Endometrial microvascular endothelial cells (primary cell): ENCODE data around the gene FKBP14. TPM values are rescaled to one million over a fixed set of nuclear protein-coding genes. Genes with fewer than 3 reads are reported as not detected.
"Not testable (repeated sequence)": the region's sequence is repeated elsewhere in the genome, so short reads cannot be mapped to it uniquely, and the experiment has no call there.

ENCODE experiments used
- in situ Hi-C: cut with HindIII; loops from 2 replicates; pipeline ENCODE4 v1.10.0; 2017; ENCODE audit warnings: low sequenced_read_pairs, low pct_unique_long_range_greater_than_20kb; ENCODE audit errors: inconsistent ontology term
- total RNA-seq: library from RNA; depleted of rRNA; stranded (reverse); fragments of >200 nt; gene quantifications from one replicate; pipeline ENCODE4 v1.2.3, GENCODE V29; 2015; ENCODE audit errors: inconsistent ontology term

Gene FKBP14, protein sequence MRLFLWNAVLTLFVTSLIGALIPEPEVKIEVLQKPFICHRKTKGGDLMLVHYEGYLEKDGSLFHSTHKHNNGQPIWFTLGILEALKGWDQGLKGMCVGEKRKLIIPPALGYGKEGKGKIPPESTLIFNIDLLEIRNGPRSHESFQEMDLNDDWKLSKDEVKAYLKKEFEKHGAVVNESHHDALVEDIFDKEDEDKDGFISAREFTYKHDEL
- total RNA-seq, result 27.2 TPM

DNA sequence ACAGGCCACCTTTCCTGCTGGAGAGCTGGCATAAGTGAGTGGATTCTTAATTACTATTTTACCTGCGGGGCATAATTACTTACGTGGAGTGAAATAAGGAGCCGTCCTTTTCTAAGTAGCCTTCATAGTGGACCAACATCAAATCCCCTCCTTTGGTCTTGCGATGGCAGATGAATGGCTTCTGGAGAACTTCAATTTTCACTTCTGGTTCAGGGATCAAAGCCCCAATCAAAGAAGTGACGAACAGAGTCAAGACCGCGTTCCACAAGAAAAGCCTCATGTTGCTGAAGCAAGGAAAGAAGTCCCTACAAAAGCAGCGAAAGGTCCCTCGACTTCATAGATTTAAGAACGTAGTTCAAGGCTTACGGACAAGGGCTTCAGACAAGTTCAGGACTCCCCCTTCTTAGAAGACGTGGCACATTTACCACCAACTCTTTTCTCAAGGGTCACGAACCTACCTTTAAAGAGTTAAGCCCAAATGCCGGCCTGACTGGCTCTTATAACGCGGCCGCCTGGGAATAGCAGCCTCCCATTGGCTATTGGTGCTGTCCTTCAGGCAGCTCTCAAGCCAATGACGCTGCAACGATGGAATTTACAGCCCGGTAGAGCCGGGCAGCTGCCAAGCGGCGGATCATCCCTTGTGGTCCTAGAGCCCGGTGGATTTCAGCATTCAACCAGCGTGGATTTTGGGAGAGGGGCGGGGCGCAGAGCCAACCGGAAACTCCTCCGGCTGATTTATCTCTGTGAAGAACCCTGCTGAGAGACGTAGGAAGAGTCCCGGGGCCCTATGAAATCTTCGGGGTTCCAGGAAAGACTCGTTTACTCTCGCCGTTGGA, at the start of gene FKBP14:
Gene FKBP14 (minus strand): TSS at position 474 of the 836 bp plus-strand sequence. CDS start 194 bp downstream, at position 280.
- in situ Hi-C loops, result no loop called here

DNA sequence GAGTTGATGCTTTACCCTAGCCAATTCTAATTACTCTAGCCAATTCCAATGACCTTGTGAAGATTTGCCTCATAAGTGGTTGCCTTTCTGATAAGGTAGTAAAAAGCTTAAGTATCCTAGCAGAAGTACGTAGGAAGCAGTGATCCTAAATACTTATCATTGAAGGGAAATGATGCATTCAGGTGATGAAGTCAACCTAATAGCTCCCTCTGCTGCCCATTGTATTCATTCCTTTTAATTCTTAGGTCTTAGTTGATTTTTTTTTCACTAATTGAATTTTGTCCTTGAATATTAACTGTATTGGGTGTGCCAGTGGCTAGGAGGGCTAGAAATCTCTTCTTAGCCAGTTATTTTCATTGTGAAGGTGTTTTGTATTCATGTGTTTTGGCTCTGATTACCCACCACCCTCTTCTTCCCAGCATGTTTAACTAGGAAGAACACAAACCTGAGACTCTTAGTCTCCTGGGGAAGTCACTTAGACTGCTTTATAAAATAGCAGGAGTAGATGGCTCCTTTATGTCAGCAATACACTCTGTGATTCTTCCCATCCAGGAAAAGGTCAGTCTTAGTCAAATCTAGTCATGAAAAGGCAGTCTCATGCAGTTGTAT, 48.0 kb upstream of the FKBP14 start:
- in situ Hi-C loops, result no loop called here

DNA sequence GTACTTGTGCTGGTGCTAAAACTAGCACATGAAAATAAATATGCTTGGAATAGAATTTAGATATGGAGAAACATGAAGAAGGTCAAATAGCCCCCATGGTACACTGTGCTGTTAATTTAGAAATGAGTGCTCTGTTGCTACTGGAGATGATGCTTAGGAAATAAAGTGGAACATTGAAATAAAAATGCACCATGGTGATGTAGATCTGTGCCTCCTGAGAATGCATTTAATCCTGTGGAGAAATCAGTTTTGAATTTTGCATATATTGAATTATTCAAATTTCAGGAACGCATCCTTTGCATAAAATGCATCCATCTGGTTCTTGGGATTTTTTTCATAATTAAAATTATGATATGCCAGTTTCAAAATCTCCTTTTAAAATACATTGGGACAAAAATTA, 46.2 kb upstream of the FKBP14 start:
- in situ Hi-C loops, result no loop called here

DNA sequence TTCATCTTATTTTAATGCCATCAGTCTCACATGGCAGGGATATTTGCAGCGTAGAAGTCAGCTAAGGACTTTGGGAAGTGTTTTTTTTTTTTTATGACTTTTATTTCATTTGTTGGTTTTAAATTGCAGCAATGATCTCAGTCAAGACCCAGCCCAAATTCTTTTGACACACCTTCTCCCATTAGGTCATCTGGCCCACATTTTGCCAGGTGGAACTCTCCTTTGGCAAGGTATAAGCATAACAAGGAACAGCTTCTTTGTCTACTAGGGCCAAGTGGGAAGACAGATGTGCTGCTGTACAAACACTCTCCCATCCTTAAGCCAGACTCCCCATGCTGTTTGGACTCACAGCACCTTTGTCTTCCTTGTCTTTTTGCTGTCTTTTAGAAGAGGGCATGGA, 43.5 kb upstream of the FKBP14 start:
- in situ Hi-C loops, result no loop called here

DNA sequence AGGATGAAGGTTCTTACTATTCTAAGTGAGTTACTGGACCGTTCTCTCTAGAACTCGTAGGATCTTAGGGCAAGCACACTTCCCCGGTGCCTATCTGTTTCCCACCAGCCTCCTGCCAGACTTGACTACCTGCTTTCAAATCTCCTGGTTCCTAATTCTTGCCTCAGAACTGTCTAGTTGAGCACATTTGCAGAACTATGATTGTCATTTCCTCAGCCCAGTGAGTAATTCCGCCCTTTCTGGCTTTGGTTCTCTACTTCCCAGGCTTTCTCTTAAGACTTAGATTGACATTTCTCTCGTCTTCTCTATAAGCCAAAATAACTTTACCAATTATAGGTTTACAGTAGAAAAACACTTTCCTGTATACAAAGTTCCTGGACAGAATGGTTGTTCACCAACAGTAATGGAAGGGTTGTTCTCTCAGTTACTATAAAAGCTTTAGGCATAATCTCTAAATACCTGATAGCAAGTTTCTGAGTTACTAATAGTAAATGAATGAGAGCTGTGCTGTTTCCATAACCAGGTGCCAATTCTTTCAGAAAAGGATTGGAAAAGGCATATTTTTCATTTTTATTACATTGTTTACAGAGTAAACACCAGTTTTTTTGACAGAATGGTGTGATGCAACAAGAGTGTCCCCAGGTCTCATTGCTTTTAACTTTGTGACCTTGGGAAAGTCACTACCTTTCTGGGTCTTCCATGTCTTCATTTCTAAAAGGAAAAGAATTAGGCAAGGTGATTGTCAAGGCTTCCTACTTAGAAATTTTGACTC, 42.8 kb upstream of the FKBP14 start:
- in situ Hi-C loops, result no loop called here

DNA sequence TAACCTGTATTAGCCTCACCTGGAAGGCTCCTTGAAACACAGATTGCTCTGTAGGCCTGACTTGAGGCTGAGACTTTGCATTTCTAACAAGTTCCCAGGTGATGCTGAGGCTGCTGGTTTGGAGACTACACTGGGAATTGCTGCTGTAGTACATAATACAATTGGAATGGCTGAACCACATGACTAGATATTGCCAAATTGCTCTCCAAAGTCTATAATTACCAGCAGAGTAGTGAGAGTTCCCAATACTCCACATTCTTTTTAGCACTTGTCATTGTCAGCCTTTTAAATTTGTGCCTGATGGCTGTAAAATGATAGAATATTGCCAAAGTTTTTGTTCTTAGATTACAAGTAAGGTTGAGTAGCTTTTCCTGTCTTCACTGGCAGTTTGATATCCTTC, 41.6 kb upstream of the FKBP14 start:
- in situ Hi-C loops, result no loop called here

DNA sequence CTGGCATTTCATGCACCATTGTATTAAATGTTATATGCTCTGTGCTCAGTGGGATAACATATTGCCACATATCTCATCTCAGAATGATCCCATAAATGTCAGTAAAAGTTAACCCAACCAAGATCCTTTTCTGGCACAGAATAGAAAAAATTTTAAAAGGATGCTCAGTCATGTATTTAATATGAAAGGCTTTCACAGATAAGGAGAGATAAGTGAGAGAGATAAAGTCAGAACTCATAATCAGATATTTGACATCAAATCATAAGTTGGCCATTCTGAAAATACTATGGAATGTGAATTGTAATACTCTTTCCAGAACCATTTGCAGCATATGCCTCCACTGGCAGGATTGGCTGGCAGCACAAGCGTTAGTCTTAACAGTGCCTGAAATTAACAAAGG, 40.2 kb upstream of the FKBP14 start:
- in situ Hi-C loops, result no loop called here

DNA sequence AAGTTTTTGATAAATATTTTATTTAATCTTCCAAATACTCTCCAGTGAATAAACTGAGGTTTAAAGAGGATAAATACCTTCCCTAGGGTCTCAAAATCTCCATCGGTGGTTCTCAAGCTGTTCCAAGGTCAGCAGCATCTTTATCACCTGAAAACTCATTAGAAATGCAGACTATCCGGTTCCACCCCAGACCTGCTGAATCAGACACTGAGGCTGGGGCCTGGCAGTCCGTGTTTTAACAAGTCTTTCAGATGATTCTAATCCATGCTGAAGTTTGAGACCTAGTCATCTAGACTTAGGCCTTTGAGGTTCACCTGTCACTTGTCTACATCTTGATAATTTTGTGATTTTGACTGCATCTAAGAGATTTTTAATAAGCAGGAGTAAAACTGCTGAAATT, 39.2 kb upstream of the FKBP14 start:
- in situ Hi-C loops, result no loop called here

DNA sequence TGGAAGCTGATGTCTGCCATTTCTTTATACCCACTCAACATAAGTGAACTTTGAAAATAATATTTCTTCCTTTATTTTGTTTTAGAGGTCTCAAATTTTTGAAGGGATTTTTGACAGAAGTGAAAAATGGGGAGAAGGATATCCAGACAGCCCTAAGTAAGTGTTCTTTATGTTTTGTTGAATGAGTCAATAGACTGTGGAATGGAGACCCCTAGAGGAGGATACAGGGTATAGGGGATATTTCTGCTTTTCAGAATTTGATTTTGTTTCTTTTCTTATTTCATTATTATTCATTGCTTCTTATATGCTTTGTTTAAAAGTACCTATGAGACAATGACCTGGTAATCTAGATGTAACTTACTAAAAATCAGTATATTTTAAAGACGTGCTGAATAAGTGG, 36.1 kb upstream of the FKBP14 start:
- in situ Hi-C loops, result no loop called here

DNA sequence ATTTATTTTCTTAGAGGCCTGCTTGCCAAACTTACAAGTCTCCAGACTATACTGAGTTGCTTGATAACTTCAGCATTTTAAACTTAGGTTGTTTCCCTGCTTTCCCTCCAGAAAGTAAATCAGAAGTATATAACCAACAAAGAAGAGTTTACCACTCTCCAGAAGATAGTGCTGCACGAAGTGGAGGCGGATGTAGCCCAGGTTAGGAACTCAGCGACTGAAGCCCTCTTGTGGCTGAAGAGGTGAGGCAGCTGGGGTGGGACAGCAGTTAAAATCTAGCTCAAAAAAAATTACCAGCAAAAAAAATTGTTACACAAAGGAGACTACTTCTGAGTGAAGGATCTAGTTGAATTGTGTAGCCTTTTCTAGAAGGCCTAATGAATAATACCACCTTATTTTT, 35.3 kb upstream of the FKBP14 start:
- in situ Hi-C loops, result not testable (repeated sequence)

DNA sequence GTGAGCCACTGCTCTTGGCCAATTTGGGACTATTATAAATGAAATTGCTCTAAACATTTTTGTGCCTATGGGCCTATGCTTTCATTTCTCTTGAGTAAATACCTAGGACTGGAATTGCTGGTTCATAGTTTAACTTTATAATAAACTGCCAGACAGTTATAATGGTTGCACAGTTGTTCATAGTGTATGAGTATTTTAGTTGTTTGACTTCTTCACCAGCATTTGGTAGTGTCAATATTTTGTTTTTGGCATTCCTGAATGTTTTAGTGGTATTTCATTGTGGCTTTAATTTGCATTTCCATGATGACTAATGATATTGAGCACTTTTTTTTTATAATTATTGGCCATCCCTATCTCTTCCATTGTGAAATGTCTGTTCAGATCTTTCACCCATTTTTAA, 31.2 kb upstream of the FKBP14 start:
- in situ Hi-C loops, result no loop called here

DNA sequence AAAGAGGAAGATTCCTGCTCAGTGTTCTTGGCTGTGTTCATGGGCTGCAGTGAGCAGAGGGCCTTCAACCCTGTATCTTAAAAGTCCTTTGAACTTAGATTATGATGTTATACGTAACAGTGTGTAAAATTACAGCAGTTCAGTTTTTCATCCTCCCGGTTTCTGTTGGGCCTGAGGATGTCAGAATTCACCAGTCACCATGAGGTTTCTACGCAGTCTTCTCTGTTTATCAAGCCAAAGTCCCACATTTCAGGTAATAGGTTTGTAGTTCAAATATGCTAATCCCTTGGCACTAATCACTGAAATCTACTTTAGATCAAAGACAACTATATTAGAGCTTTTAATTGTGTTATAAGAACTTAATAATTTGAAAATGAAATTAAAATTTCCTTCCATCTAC, 26.6 kb upstream of the FKBP14 start:
- in situ Hi-C loops, result no loop called here

DNA sequence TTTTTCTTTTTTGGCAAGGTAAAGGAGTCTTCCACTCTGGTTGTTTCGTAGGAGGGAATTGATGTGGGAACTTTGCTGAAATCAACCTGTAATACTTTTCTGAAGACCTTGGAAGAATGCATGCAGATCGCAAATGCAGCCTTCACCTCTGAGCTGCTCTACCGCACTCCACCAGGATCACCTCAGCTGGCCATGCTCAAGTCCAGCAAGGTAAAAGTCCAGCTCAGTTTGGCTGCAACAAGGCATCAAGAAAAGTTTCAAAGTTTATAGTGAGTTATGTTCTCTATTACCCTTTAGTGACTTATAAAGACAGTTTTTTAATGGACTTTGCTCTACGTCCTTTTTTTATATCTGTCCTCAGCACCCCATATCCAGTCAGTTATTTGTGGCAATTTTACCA, 22.7 kb upstream of the FKBP14 start:
- in situ Hi-C loops, result no loop called here

DNA sequence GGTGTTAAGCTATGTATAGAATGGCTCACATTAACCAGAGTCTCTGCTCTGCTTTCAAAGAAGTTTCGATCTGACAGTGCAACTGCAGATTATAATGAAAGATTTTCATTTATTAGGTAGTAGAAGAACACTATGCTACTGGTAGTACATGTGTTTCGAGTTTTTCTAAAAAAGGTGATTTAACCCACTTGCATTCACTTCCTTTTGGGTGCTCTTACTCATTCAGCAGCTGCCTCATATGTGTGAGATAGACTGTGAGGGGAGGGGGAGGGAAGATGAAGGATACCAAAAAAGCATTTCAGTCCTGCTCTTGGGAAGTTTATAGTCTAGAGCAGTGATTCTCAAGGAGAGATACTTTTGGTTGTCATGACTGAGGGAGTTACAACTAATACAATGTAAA, 22.1 kb upstream of the FKBP14 start:
- in situ Hi-C loops, result no loop called here

DNA sequence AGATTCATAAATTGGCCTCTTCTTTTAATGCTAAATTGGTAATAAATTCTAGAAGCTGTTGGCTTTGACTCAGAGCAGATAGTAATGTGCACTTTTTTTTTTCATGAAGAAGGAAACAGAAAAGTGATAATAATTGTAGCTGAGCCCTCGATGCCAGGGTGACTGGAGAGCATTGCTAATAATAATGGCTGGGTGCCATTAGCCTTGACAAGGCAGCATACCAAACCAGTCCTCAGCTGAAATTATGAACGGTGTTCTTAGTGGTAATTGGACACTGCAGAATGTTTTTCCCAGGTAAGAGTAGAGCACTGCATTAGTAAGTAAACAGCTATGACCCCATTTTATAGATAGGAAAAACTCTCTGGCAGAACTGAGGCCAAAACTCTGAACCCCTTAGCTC, 20.6 kb upstream of the FKBP14 start:
- in situ Hi-C loops, result no loop called here

DNA sequence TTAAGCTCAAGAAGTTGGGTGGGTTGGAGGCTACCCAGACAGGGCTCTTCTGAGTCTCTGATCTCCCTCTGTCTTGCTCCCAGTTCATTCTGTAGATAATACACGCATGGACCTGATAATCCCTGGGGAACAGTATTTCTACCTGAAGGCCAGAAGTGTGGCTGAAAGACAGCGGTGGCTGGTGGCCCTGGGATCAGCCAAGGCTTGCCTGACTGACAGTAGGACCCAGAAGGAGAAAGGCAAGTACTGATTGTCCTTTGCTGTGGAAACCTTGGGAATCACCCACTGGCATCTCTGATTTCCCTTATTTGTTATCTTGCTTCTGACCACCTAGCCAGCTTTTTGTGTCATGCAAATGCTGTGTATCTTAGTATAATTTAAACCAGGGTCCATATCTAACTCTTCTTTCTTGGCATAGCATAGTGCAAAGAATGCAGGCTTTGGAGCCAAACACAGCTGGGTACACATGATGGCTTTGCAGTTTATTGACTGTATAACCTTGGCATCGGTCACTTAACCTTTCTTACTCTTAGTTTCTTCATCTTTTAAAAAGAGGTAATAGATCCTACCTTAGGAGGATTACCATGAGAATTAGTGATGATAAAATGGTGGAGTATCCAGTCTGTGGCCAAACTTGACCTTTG, 19.7 kb upstream of the FKBP14 start:
- in situ Hi-C loops, result no loop called here

DNA sequence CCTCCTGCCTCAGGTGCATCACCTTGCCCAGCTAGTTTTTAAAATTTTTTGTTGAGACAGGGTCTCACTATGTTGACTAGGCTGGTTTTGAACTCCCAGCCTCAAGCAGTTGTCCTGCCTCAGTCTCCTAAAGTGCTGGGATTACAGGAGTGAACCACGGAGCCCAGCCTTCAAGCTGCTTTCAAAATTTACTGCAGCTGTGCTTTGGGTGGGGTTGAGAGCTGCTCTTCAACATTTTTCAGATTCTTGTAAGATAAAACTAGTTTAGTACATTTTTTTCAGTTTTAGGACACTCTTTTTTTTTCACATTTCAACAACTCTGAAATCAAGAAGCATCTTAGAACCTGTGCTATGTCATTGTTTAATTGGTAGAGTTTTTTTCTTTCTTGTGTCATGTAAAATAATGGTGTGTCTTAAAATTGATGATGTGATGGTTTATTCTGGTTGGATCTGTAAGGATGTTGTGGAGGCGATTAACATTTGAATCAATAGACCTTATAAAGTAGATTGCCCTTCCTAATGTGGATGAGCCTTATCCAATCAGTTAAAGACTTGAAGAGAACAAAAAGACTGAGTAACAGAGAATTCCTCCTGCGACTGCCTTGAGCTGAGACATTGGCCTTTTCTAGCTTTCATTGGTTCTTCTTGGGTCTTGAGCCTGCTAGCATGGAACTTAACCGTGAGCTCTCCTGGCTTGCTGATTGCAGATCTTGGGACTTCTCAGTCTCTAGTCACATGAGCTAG, 15.2 kb upstream of the FKBP14 start:
- in situ Hi-C loops, result no loop called here

DNA sequence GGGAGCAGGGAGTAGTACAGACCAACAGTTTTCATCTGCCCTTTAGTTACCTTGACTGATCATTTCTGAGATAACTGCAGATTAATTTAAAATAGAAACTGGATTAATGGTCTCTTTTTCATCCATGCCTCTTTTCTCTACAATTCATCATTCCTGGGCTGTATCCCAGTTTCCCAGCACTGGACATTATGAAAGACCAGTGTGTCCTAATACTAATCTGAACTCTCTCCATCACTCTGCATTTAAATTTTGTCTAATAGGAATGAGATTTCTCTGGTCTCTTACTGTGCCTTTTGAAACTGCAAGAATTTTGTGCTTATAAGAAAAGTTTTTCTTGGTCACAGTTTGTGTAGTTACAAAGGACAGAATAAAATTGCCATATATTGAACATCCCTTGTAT, 14.4 kb upstream of the FKBP14 start:
- in situ Hi-C loops, result no loop called here
